K562 (cell line): ENCODE measurements around the gene KISS1R. TPM values are rescaled to one million over a fixed set of nuclear protein-coding genes. Genes with fewer than 3 reads are reported as not detected.

ENCODE experiments used
- CHD4 ChIP-seq: fragments of 200-600 bp; sonication (generic); IDR thresholded peaks from 3 replicates; pipeline ENCODE4 v1.6.1; 2012; ENCODE audit warnings: low read depth, mild to moderate bottlenecking, mixed read lengths, low read length, inconsistent platforms; ENCODE audit not compliant: insufficient read depth, insufficient replicate concordance, poor library complexity, severe bottlenecking
- FIP1L1 ChIP-seq: fragments of 200-400 bp; formaldehyde crosslinking; IDR thresholded peaks from 2 replicates; pipeline ENCODE4 v1.6.1; 2018; ENCODE audit warnings: mild to moderate bottlenecking, low read depth, low read length; ENCODE audit not compliant: poor library complexity, severe bottlenecking
- FOSL1 ChIP-seq: fragments of 200-800 bp; sonication (Bioruptor generic); conservative IDR thresholded peaks from 2 replicates; pipeline ENCODE4 v1.6.1; 2016; ENCODE audit warnings: missing genetic modification characterization, missing compliant biosample characterization
- JUN ChIP-seq, 2 experiments: sonication (generic) in 1 of 2; formaldehyde crosslinking in 1 of 2; IDR thresholded peaks; 2 replicates each; pipeline versions ENCODE4 v1.6.1 to v1.8.0; 2012 to 2022; ENCODE audit warnings: borderline replicate concordance in 2 of 2, mild to moderate bottlenecking in 2 of 2, improper control_type of control experiment in 1 of 2, low read depth in 1 of 2, low read length in 1 of 2, missing genetic modification reagents in 1 of 2
- L3MBTL2 ChIP-seq: fragments of 450-650 bp; IDR thresholded peaks from 2 replicates; pipeline ENCODE4 v1.6.1; 2016; ENCODE audit warnings: mild to moderate bottlenecking, moderate library complexity
- NEUROD1 ChIP-seq: fragments of 150-350 bp; IDR thresholded peaks from 2 replicates; pipeline ENCODE4 v1.6.1; 2014; ENCODE audit warnings: borderline replicate concordance, low read length, low read depth; ENCODE audit not compliant: partially characterized antibody
- NR2C2 ChIP-seq, 2 experiments: fragments of 200-800 bp in 1 of 2; sonication (Bioruptor generic) in 1 of 2; sonication (generic) in 1 of 2; formaldehyde crosslinking in 1 of 2; IDR thresholded peaks; 2 replicates each; pipeline versions ENCODE4 v1.6.1 to v1.8.0; 2016 to 2022; ENCODE audit warnings: mild to moderate bottlenecking in 1 of 2, missing compliant biosample characterization in 1 of 2, missing genetic modification characterization in 1 of 2, missing genetic modification reagents in 1 of 2
- PCBP1 ChIP-seq: fragments of 200-400 bp; formaldehyde crosslinking; IDR thresholded peaks from 2 replicates; pipeline ENCODE4 v1.6.1; 2018; ENCODE audit warnings: mild to moderate bottlenecking, low read depth, low read length; ENCODE audit not compliant: poor library complexity, severe bottlenecking
- RBM39 ChIP-seq: fragments of 200-400 bp; formaldehyde crosslinking; optimal IDR thresholded peaks from 2 replicates; pipeline ENCODE3; 2018; ENCODE audit warnings: low read depth, low read length
- SMC3 ChIP-seq: conservative IDR thresholded peaks from 2 replicates; pipeline ENCODE4 v1.6.1; 2011; ENCODE audit warnings: low read depth, low read length, improper control_type of control experiment; ENCODE audit not compliant: insufficient read depth
- SUPT5H ChIP-seq: fragments of 450-650 bp; IDR thresholded peaks from 2 replicates; pipeline ENCODE4 v1.6.1; 2016
- ZKSCAN1 ChIP-seq: fragments of 150-350 bp; IDR thresholded peaks from 2 replicates; pipeline ENCODE4 v1.6.1; 2016; ENCODE audit warnings: low read depth, low read length
- polyA plus RNA-seq, 8 experiments: library from polyadenylated mRNA; depleted of rRNA in 4 of 8; stranded (reverse) in 5 of 8; unstranded in 3 of 8; fragments of >200 nt; fragmentation: Nextera tagmentation in 2 of 8; fragmentation: Illumina TruSeq in 1 of 8; extraction: Ambion mirVana in 2 of 8; extraction: Trizol in 1 of 8; gene quantifications; 2 replicates each; pipeline versions ENCODE4 v1.2.1 to v1.2.3, GENCODE V29; 2011 to 2014; ENCODE audit warnings: inconsistent platforms in 1 of 8, missing spikeins in 1 of 8
- total RNA-seq, 7 experiments: library from RNA; depleted of rRNA in 6 of 7; stranded (reverse); fragments of >200 nt in 6 of 7; fragmentation: Illumina TruSeq in 2 of 7; extraction: Trizol in 2 of 7; gene quantifications; 2 replicates each; pipeline versions ENCODE4 v1.2.1 to v1.2.3, GENCODE V29; 2011 to 2021; ENCODE audit warnings: low replicate concordance in 1 of 7
- TF ChIP-seq, protein P1 (sequence below): fragments of 450-650 bp; conservative IDR thresholded peaks from 2 replicates; pipeline ENCODE4 v1.6.1; 2016; ENCODE audit warnings: missing genetic modification characterization, low read depth, mild to moderate bottlenecking, control low read depth, missing compliant biosample characterization
- TF ChIP-seq, protein P2 (sequence below): IDR thresholded peaks from 3 replicates; pipeline ENCODE4 v1.6.1; 2011; ENCODE audit warnings: borderline replicate concordance, mild to moderate bottlenecking, moderate library complexity; ENCODE audit not compliant: insufficient read length; ENCODE audit errors: extremely low read depth
- TF ChIP-seq, protein P3 (sequence below), 2 experiments: IDR thresholded peaks; 2 replicates each; pipeline ENCODE4 v1.6.1; 2012; ENCODE audit warnings: improper control_type of control experiment in 2 of 2, low read depth in 2 of 2, low read length in 2 of 2, borderline replicate concordance in 1 of 2

The KISS1R gene
- total and polyA plus RNA-seq, 9 of the 15 experiments (the other 6 are each of a cell fraction or from before 2014, with no cell fraction given), result 0.37 to 39.4 (median 2.0) TPM

DNA sequence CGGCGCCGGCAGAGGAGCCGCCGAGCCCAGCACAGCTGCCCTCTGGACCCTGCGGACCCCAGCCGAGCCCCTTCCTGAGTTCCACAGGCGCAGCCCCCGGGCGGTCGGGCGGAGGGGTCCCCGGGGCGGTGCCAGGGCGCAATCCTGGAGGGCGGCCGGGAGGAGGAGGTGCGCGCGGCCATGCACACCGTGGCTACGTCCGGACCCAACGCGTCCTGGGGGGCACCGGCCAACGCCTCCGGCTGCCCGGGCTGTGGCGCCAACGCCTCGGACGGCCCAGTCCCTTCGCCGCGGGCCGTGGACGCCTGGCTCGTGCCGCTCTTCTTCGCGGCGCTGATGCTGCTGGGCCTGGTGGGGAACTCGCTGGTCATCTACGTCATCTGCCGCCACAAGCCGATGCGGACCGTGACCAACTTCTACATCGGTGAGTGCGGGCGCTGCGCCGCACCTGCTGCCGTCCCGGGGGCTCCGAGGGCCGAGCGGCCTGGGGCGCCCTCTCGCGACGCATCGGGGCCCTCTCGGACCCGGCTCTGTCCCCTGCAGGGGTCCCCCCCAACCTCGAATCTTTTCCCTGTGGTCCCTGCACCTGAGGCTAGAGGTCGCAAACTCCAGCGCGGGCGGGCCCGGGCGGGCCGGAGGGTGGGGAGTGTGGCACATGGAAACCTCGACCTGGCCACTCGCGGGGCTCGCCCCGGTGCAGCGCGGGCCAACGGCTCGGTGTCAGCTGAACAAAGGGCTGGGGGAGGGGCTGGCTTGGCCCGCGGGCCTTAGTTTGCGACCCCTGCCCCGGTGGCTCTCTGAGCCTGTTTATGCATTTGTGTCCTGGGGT, at the start of gene KISS1R (continued):
- peak; percentile 96 for TF ChIP-seq PCBP1
- 0 out of 2 replicates have a peak, but pooled peaks have one; percentile 49 for TF ChIP-seq FOSL1 (tag)
- peak; percentile 40; the same call in 1 of the 2 replicates for TF ChIP-seq NR2C2 (CRISPR knock-in tag; IDR thresholded peaks at IDR 0.05)
- peak; percentile 4; the same call in 1 of the 2 replicates for TF ChIP-seq NR2C2 (tag; IDR thresholded peaks at IDR 0.05)
- TF ChIP-seq, protein P1, sequence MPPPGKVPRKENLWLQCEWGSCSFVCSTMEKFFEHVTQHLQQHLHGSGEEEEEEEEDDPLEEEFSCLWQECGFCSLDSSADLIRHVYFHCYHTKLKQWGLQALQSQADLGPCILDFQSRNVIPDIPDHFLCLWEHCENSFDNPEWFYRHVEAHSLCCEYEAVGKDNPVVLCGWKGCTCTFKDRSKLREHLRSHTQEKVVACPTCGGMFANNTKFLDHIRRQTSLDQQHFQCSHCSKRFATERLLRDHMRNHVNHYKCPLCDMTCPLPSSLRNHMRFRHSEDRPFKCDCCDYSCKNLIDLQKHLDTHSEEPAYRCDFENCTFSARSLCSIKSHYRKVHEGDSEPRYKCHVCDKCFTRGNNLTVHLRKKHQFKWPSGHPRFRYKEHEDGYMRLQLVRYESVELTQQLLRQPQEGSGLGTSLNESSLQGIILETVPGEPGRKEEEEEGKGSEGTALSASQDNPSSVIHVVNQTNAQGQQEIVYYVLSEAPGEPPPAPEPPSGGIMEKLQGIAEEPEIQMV (tag), result peak; percentile 72
- TF ChIP-seq L3MBTL2, result peak; percentile 85
- TF ChIP-seq NEUROD1, result peak; percentile 35
- no peak for TF ChIP-seq RBM39
- TF ChIP-seq FIP1L1, result peak; percentile 92
- TF ChIP-seq, protein P2, sequence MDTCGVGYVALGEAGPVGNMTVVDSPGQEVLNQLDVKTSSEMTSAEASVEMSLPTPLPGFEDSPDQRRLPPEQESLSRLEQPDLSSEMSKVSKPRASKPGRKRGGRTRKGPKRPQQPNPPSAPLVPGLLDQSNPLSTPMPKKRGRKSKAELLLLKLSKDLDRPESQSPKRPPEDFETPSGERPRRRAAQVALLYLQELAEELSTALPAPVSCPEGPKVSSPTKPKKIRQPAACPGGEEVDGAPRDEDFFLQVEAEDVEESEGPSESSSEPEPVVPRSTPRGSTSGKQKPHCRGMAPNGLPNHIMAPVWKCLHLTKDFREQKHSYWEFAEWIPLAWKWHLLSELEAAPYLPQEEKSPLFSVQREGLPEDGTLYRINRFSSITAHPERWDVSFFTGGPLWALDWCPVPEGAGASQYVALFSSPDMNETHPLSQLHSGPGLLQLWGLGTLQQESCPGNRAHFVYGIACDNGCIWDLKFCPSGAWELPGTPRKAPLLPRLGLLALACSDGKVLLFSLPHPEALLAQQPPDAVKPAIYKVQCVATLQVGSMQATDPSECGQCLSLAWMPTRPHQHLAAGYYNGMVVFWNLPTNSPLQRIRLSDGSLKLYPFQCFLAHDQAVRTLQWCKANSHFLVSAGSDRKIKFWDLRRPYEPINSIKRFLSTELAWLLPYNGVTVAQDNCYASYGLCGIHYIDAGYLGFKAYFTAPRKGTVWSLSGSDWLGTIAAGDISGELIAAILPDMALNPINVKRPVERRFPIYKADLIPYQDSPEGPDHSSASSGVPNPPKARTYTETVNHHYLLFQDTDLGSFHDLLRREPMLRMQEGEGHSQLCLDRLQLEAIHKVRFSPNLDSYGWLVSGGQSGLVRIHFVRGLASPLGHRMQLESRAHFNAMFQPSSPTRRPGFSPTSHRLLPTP, result peak; percentile 85
- TF ChIP-seq ZKSCAN1, result 0 out of 2 replicates have a peak, but pooled peaks have one; percentile 23
- TF ChIP-seq, protein P3, sequence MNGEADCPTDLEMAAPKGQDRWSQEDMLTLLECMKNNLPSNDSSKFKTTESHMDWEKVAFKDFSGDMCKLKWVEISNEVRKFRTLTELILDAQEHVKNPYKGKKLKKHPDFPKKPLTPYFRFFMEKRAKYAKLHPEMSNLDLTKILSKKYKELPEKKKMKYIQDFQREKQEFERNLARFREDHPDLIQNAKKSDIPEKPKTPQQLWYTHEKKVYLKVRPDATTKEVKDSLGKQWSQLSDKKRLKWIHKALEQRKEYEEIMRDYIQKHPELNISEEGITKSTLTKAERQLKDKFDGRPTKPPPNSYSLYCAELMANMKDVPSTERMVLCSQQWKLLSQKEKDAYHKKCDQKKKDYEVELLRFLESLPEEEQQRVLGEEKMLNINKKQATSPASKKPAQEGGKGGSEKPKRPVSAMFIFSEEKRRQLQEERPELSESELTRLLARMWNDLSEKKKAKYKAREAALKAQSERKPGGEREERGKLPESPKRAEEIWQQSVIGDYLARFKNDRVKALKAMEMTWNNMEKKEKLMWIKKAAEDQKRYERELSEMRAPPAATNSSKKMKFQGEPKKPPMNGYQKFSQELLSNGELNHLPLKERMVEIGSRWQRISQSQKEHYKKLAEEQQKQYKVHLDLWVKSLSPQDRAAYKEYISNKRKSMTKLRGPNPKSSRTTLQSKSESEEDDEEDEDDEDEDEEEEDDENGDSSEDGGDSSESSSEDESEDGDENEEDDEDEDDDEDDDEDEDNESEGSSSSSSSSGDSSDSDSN (IDR thresholded peaks at IDR 0.05; ENCODE audit: borderline replicate concordance in 1 of 2, low read depth in 2 of 2, low read length in 2 of 2), result 0 out of 4 replicates have a peak, but pooled peaks of 1 of the 2 experiments have one; percentile 44
- peak; percentile 94 for TF ChIP-seq CHD4
- TF ChIP-seq SUPT5H, result 0 out of 2 replicates have a peak, but pooled peaks have one; percentile 49
- TF ChIP-seq JUN (IDR thresholded peaks at IDR 0.05; ENCODE audit: borderline replicate concordance, low read depth, low read length), result no peak
- TF ChIP-seq JUN (CRISPR knock-in tag; IDR thresholded peaks at IDR 0.05; ENCODE audit: borderline replicate concordance), result no peak
- TF ChIP-seq SMC3, result peak; percentile 72
